ENCODE data around the gene PTPRS.

- no peak for TF ChIP-seq CTCF (IDR thresholded peaks at IDR 0.05; ENCODE audit: low read depth, low read length)
- TF ChIP-seq EZH2phosphoT487 (IDR thresholded peaks at IDR 0.05; ENCODE audit: low read depth), result no peak
Measured at GRCh38 chr19:5330307-5330720, 10.3 kb downstream of the PTPRS start.
